HCT116 (cell line): ENCODE results near the gene KIAA1755. TPM values are rescaled to one million over a fixed set of nuclear protein-coding genes. Genes with fewer than 3 reads are reported as not detected.

ENCODE experiments used
- ATAC-seq: fragments of 200-7000 bp; cut with Tn5 transposase; 2 replicates; pipeline ENCODE4 v1.9.1; 2020; ENCODE audit warnings: mild to moderate bottlenecking, moderate library complexity
- BruUV-seq: library from RNA; stranded (reverse); fragments of 400-500 nt; replicated peaks from 2 replicates; lab custom pipeline; 2021; lab: Mats Ljungman, UMichigan
- CTCF ChIA-PET: fragments of 300-600 bp; sonication (Branson Sonifier 250); formaldehyde crosslinking; loops from one replicate; lab custom pipeline; 2021; ENCODE audit warnings: antibody characterized with exemption; lab: Charles Lee
- POLR2A ChIA-PET: fragments of 300-600, 350-600 bp; sonication (Branson Sonifier 250); formaldehyde crosslinking; loops from one replicate; lab custom pipeline; 2021; ENCODE audit warnings: antibody characterized with exemption; lab: Charles Lee
- RAD21 ChIA-PET, 2 experiments: fragments of 300-600 bp; sonication (Branson Sonifier 250); formaldehyde crosslinking; loops; one replicate each; lab custom pipeline; 2023; ENCODE audit warnings: low total read pairs in 2 of 2; ENCODE audit not compliant: uncharacterized antibody in 2 of 2, unreplicated experiment in 2 of 2, low non-redundant PET in 1 of 2; lab: Charles Lee
- DNase-seq: peaks from one replicate; pipeline ENCODE4 v3.0.0-alpha.2; 2010; ENCODE audit warnings: low read depth, low spot score
- H2AFZ ChIP-seq: fragments of 200-600 bp; shearing (Covaris generic), sonication (generic); 2 replicates; pipeline ENCODE4 v1.6.1; 2017; ENCODE audit warnings: low read depth, mixed run types, mixed read lengths, antibody characterized with exemption, low read length; ENCODE audit not compliant: poor library complexity, severe bottlenecking
- H3K27ac ChIP-seq: 2 replicates; pipeline ENCODE4 v1.5.1; 2012; ENCODE audit warnings: low read depth, low read length
- H3K27me3 ChIP-seq: fragments of 200-600 bp; sonication (generic); 2 replicates; pipeline ENCODE4 v1.6.1; 2016; ENCODE audit warnings: mixed run types, low read length, mixed read lengths; ENCODE audit not compliant: insufficient read depth
- H3K36me3 ChIP-seq, 2 experiments: fragments of 200-500 bp in 1 of 2; fragments of 200-600 bp in 1 of 2; sonication (Bioruptor generic) in 1 of 2; sonication (generic) in 1 of 2; 2 replicates each; pipeline versions ENCODE4 v1.5.1 to v1.6.1; 2014 to 2016; ENCODE audit warnings: low read length in 2 of 2, inconsistent platforms in 1 of 2, mixed read lengths in 1 of 2, mixed run types in 1 of 2; ENCODE audit not compliant: insufficient read depth in 2 of 2, control insufficient read depth in 1 of 2
- H3K4me1 ChIP-seq, 2 experiments: fragments of 200-600 bp in 1 of 2; sonication (generic) in 1 of 2; 2 replicates each; pipeline versions ENCODE4 v1.5.1 to v1.6.1; 2012 to 2017; ENCODE audit warnings: low read length in 2 of 2, inconsistent platforms in 1 of 2, mild to moderate bottlenecking in 1 of 2, mixed read lengths in 1 of 2, mixed run types in 1 of 2, moderate library complexity in 1 of 2; ENCODE audit not compliant: insufficient read depth in 2 of 2, control insufficient read depth in 1 of 2
- H3K4me2 ChIP-seq: fragments of 200-600 bp; sonication (generic); 2 replicates; pipeline ENCODE4 v1.6.1; 2017; ENCODE audit warnings: mixed run types, low read length, mixed read lengths
- H3K4me3 ChIP-seq, 2 experiments: fragments of 200-600 bp in 1 of 2; sonication (generic) in 1 of 2; replicated peaks in 1 of 2; 2 replicates each; pipeline ENCODE4 v1.5.1; 2011 to 2016; ENCODE audit warnings: low read length in 2 of 2, control low read depth in 1 of 2, low read depth in 1 of 2, mild to moderate bottlenecking in 1 of 2, mixed read lengths in 1 of 2, mixed run types in 1 of 2
- H3K79me2 ChIP-seq: fragments of 200-600 bp; sonication (generic); 2 replicates; pipeline ENCODE4 v1.6.1; 2017; ENCODE audit warnings: mild to moderate bottlenecking, mixed run types, low read length, moderate library complexity, mixed read lengths; ENCODE audit not compliant: insufficient read depth
- H3K9ac ChIP-seq: fragments of 200-600 bp; sonication (generic); 2 replicates; pipeline ENCODE4 v1.6.1; 2016; ENCODE audit warnings: low read length, mixed read lengths
- H3K9me2 ChIP-seq: fragments of 200-600 bp; sonication (generic), shearing (Covaris generic); 2 replicates; pipeline ENCODE4 v1.6.1; 2017; ENCODE audit warnings: mixed run types, mild to moderate bottlenecking, moderate library complexity; ENCODE audit not compliant: insufficient read depth
- H3K9me3 ChIP-seq, 2 experiments: fragments of 200-500 bp in 1 of 2; fragments of 200-600 bp in 1 of 2; sonication (Bioruptor generic) in 1 of 2; sonication (generic) in 1 of 2; 2 replicates each; pipeline ENCODE4 v1.6.1; 2014 to 2017; ENCODE audit warnings: low read length in 2 of 2, mixed read lengths in 2 of 2, inconsistent platforms in 1 of 2, low read depth in 1 of 2, mild to moderate bottlenecking in 1 of 2, mixed run types in 1 of 2, moderate library complexity in 1 of 2; ENCODE audit not compliant: control insufficient read depth in 1 of 2, insufficient read depth in 1 of 2
- H4K20me1 ChIP-seq: fragments of 200-600 bp; sonication (generic), shearing (Covaris generic); 2 replicates; pipeline ENCODE4 v1.6.1; 2017; ENCODE audit warnings: mixed run types, mild to moderate bottlenecking, moderate library complexity; ENCODE audit not compliant: insufficient read depth
- CBX3 ChIP-seq: IDR thresholded peaks from 2 replicates; pipeline ENCODE4 v1.6.1; 2012; ENCODE audit warnings: low read depth
- CEBPB ChIP-seq: IDR thresholded peaks from 2 replicates; pipeline ENCODE4 v1.6.1; 2012; ENCODE audit warnings: low read depth
- EGR1 ChIP-seq: IDR thresholded peaks from 2 replicates; pipeline ENCODE4 v1.6.1; 2012; ENCODE audit warnings: low read depth
- ELF1 ChIP-seq: IDR thresholded peaks from 2 replicates; pipeline ENCODE4 v1.6.1; 2012; ENCODE audit warnings: low read depth, borderline replicate concordance
- EZH2 ChIP-seq: fragments of 200-600 bp; sonication (generic); IDR thresholded peaks from 2 replicates; pipeline ENCODE4 v1.6.1; 2017; ENCODE audit warnings: antibody characterized with exemption, mixed run types
- FOSL1 ChIP-seq: IDR thresholded peaks from 2 replicates; pipeline ENCODE4 v1.6.1; 2012; ENCODE audit warnings: low read depth
- JUND ChIP-seq: IDR thresholded peaks from 2 replicates; pipeline ENCODE4 v1.6.1; 2012
- POLR2A ChIP-seq: IDR thresholded peaks from 2 replicates; pipeline ENCODE4 v1.7.0; 2011; ENCODE audit warnings: borderline replicate concordance; ENCODE audit not compliant: insufficient read depth, insufficient read length; ENCODE audit errors: extremely low read depth
- POLR2AphosphoS5 ChIP-seq: IDR thresholded peaks from 2 replicates; pipeline ENCODE4 v1.6.1; 2011; ENCODE audit warnings: mild to moderate bottlenecking, low read depth, low read length, moderate library complexity
- RAD21 ChIP-seq: IDR thresholded peaks from 2 replicates; pipeline ENCODE4 v1.6.1; 2012; ENCODE audit warnings: low read depth, mild to moderate bottlenecking
- SIN3A ChIP-seq: IDR thresholded peaks from 2 replicates; pipeline ENCODE4 v1.6.1; 2012; ENCODE audit warnings: low read depth
- SP1 ChIP-seq: IDR thresholded peaks from 2 replicates; pipeline ENCODE4 v1.6.1; 2012; ENCODE audit warnings: low read depth
- TCF7L2 ChIP-seq: IDR thresholded peaks from 2 replicates; pipeline ENCODE4 v1.7.0; 2011; ENCODE audit warnings: borderline replicate concordance, inconsistent platforms; ENCODE audit not compliant: insufficient read depth, insufficient read length; ENCODE audit errors: extremely low read depth
- ZFX ChIP-seq: fragments of 450-650 bp; IDR thresholded peaks from 2 replicates; pipeline ENCODE4 v1.6.1; 2017
- intact Hi-C: fragments of 100-400 bp; cut with micrococcal nuclease; formaldehyde crosslinking; loops from 2 replicates; pipeline ENCODE4 v1.10.0; 2022
- total RNA-seq: library from RNA; stranded (reverse); gene quantifications from one replicate; pipeline ENCODE4 v1.2.1, GENCODE V29; 2021; ENCODE audit not compliant: unreplicated experiment
- TF ChIP-seq, protein P1 (sequence below): IDR thresholded peaks from 2 replicates; pipeline ENCODE4 v1.6.1; 2012; ENCODE audit warnings: low read depth
- TF ChIP-seq, protein P2 (sequence below): IDR thresholded peaks from 2 replicates; pipeline ENCODE4 v1.6.1; 2012
- TF ChIP-seq, protein P3 (sequence below), 3 experiments: fragments of 200-600 bp in 1 of 3; sonication (generic) in 1 of 3; IDR thresholded peaks in 2 of 3; conservative IDR thresholded peaks in 1 of 3; 2 replicates each; pipeline ENCODE4 v1.5.1; 2012 to 2017; ENCODE audit warnings: low read depth in 2 of 3, low read length in 2 of 3, antibody characterized with exemption in 1 of 3, borderline replicate concordance in 1 of 3, control low read depth in 1 of 3, mild to moderate bottlenecking in 1 of 3, mixed read lengths in 1 of 3, mixed run types in 1 of 3, moderate library complexity in 1 of 3; ENCODE audit not compliant: insufficient read depth in 1 of 3

KIAA1755 gene
- total RNA-seq, 1 experiment from 2014 or later = not detected

DNA sequence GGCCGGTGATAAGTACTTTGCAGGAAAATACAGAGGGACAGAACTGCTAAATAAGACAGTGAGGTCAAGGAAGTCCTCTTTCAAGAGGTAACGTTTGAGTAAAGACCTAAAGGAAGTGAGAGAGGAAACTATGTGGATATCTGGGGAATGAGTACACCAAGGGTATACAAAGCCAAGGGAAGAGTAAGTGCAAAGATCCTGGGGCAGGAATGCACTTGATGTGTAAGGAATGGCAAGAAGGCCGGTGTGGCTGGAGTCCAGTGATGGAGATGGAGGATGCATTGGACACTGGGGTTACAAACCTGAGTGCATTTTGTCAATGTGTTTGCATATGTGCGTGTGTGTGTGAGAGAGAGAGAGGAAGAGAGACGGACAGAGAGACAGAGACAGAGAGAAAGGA lies 63.3 kb downstream of the KIAA1755 start:
- H4K20me1 ChIP-seq = no peaks in the 10 kb centered on the region
- POLR2A ChIA-PET = no interaction called here
- no peaks in the 10 kb centered on the region for H3K36me3 ChIP-seq
- H3K79me2 ChIP-seq = no peaks in the 10 kb centered on the region
- RAD21 ChIA-PET = no interaction called here
- peaks cover 0 to 13% of the 10 kb centered on the region in 2 experiments; a peak in 2 of 4 replicates for H3K4me1 ChIP-seq
- no TSS peak for BruUV-seq
- no peak overlapping the region for H2AFZ ChIP-seq
- CTCF ChIA-PET = no interaction called here
- intact Hi-C loops = no loop called here
- H3K4me3 ChIP-seq = no peak overlapping the region
- no peaks in the 10 kb centered on the region for H3K9me2 ChIP-seq
- H3K27me3 ChIP-seq = no peaks in the 10 kb centered on the region
- no peak overlapping the region for H3K9ac ChIP-seq
- TF ChIP-seq, protein P1, sequence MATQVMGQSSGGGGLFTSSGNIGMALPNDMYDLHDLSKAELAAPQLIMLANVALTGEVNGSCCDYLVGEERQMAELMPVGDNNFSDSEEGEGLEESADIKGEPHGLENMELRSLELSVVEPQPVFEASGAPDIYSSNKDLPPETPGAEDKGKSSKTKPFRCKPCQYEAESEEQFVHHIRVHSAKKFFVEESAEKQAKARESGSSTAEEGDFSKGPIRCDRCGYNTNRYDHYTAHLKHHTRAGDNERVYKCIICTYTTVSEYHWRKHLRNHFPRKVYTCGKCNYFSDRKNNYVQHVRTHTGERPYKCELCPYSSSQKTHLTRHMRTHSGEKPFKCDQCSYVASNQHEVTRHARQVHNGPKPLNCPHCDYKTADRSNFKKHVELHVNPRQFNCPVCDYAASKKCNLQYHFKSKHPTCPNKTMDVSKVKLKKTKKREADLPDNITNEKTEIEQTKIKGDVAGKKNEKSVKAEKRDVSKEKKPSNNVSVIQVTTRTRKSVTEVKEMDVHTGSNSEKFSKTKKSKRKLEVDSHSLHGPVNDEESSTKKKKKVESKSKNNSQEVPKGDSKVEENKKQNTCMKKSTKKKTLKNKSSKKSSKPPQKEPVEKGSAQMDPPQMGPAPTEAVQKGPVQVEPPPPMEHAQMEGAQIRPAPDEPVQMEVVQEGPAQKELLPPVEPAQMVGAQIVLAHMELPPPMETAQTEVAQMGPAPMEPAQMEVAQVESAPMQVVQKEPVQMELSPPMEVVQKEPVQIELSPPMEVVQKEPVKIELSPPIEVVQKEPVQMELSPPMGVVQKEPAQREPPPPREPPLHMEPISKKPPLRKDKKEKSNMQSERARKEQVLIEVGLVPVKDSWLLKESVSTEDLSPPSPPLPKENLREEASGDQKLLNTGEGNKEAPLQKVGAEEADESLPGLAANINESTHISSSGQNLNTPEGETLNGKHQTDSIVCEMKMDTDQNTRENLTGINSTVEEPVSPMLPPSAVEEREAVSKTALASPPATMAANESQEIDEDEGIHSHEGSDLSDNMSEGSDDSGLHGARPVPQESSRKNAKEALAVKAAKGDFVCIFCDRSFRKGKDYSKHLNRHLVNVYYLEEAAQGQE = no peak
- TF ChIP-seq SP1 (no peak), ZFX (no peak), CEBPB (no peak), SIN3A (no peak), POLR2AphosphoS5 (no peak), EZH2 (no peak), RAD21 (no peak), POLR2A (no peak), ELF1 (no peak), TCF7L2 (no peak), JUND (no peak), FOSL1 (no peak), EGR1 (no peak), CBX3 (no peak)
- TF ChIP-seq, protein P2, sequence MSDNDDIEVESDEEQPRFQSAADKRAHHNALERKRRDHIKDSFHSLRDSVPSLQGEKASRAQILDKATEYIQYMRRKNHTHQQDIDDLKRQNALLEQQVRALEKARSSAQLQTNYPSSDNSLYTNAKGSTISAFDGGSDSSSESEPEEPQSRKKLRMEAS = no peak
- TF ChIP-seq, protein P3, sequence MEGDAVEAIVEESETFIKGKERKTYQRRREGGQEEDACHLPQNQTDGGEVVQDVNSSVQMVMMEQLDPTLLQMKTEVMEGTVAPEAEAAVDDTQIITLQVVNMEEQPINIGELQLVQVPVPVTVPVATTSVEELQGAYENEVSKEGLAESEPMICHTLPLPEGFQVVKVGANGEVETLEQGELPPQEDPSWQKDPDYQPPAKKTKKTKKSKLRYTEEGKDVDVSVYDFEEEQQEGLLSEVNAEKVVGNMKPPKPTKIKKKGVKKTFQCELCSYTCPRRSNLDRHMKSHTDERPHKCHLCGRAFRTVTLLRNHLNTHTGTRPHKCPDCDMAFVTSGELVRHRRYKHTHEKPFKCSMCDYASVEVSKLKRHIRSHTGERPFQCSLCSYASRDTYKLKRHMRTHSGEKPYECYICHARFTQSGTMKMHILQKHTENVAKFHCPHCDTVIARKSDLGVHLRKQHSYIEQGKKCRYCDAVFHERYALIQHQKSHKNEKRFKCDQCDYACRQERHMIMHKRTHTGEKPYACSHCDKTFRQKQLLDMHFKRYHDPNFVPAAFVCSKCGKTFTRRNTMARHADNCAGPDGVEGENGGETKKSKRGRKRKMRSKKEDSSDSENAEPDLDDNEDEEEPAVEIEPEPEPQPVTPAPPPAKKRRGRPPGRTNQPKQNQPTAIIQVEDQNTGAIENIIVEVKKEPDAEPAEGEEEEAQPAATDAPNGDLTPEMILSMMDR (IDR thresholded peaks at IDR 0.05 in 2 of 3, conservative IDR thresholded peaks at IDR 0.05 in 1 of 3; ENCODE audit: borderline replicate concordance in 1 of 3, insufficient read depth in 1 of 3, low read depth in 2 of 3, low read length in 2 of 3) = no peak
- no peak overlapping the region for H3K4me2 ChIP-seq
- no peaks in the 10 kb centered on the region for H3K9me3 ChIP-seq
- H3K27ac ChIP-seq = no peak overlapping the region
- DNase-seq = no peak
- no peak for ATAC-seq
